Activated CD4-positive, alpha-beta T cell treated with anti-CD3 and anti-CD28 coated beads, Interleukin-2, Interleukin-6, amounts not matched to agents 100 ng/mL and 50 ng/mL, durations not matched to agents 16 hours and 8 hours (primary cell): Measurements from ENCODE around the gene CNPY1.
"Not testable (repeated sequence)": the region's sequence is repeated elsewhere in the genome, so short reads cannot be mapped to it uniquely, and the experiment has no call there.

ENCODE experiments used
- DNase-seq: peaks from one replicate; pipeline ENCODE4 v3.0.0-alpha.2; 2020

CNPY1 gene

GRCh38 chr7:155577509-155577905 is 31.1 kb upstream of the CNPY1 start:
- DNase-seq: no peak

- no peak for DNase-seq
These were observed 30.6 kb upstream of the CNPY1 start for GRCh38 chr7:155576900-155577508.

GRCh38 chr7:155576416-155576815 is 30.1 kb upstream of the CNPY1 start:
- DNase-seq: no peak

DNA sequence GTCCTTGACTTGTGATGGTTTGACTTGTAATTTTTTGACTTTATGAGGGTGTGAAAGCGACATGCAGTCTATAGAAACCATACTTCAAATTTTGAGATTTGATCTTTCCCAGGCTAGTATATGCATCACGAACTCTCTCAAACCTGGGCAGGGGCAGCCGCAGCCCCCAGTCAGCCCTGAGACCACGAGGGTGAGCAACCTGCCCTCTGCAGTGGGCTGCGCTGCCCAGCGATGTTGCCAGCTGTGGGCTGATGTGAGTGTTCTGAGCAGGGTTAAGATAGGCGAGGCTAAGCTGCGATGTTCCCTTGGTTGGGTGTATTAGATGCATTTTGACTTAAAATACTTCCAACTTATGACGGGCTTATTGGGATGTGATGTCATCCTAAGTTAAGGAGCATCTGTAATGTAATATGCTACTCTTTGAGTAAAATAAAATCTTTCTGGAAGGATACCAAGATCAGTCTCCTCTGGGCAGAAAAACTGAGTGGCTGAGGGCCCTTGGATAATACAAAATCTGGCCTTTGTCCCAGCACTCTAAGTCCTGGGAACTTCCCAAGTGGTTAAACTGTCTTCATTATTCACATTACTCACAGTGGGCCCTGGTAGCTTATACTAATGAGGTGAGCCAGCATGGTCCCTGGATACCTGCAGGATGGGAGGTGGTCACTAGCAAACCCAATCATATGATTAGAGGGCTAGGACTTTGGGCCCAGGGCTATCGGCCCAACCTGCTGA is 28.4 kb upstream of the CNPY1 start:
- no peak for DNase-seq

DNA sequence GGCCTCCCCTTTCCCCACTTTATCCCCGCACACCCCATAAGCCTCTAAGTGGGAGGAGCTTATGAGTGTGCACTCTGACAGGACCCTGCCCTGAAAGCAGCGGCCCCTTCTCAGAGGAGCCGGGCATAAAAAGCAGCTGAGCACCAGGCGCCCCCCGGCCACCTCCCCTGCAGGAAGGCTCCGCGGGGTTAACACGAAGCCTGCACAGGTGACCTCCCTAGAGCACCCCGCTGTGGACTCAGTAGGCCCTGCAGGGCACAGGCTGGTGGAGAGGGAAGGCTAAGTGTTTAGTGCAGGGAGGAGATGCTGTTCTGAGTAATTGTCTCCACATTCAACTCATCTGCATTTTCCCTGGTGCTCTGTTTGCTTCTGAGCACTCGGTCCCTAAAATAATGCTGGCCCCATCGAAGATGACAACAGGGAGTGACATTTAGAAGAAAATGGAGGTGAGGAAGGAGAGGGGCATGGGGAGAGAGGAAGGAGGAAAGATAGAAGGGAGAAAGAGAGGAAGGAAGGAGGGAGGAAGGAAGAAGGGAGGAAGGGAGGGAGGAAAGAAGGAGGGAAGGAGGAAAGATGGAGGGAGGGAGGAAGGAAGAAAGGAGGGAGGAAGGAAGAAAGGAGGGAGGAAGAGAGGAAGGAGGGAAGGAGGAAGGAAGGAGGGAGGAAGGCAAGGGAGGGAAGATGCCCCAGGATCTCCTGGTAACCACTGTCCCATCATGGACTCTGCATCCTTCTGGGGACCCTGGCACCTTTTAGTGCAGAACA is 25.4 kb upstream of the CNPY1 start:
- DNase-seq: no peak

DNA sequence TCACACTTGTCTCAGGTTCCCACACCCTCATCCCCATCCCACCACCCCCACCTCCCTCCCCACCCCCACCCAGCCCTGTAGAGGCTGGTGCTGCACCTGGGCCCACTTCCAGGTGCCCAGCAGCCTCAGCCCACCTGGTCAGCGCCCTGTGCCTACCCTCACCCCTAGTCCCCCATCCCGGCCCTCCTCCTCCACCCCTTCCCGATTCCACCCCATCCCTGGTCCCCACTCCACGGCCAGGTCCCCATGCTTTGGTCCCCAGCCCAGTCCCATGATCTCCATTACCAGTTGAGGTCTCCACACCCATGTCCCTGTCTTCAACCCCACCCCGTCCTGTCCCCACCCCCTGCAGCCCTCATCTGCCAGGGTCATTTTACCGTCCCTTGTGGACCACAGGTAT is 24.6 kb upstream of the CNPY1 start:
- no peak for DNase-seq

DNA sequence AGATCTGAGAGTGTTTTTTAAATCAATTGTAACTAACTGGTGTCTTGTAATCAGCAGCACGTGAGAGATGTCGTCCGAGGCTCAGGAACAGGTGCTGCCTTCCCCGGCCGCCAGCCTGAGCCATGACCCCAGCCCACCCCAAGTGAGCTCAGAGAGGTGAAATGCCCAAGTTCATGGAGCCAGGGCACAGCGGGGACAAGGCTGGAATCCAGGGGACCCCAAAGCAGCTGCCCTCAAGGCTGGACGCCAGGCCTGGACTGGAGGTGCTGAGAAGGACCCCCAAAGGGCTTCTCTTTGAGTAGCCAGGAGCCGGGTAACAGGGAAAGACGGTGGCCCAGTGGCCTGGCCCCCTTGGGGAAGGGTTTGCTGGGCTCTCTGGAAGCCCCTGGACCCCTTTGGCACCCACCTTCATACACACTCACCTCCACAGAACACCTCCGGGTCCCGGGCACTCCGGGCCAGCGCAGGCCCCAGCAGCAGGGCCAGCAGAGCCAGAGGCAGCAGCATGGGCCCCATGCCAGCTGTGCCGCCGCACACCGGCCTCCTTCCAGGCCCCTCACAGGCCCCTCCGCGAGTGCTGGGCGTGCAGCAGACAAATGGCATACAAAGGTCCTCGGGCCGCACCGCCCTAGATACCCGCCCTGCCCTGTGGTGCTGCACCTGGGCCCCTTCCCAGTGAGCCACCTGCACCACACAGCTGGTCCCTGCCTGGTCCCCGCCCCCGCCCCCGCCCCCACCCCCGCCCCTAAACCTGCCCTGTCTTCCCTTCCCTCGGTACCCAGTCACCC is 24.0 kb upstream of the CNPY1 start:
- DNase-seq: no peak

- no peak for DNase-seq
These were observed 23.3 kb upstream of the CNPY1 start for GRCh38 chr7:155569681-155570080.

GRCh38 chr7:155568842-155569494 is 22.6 kb upstream of the CNPY1 start:
- no peak for DNase-seq

GRCh38 chr7:155568333-155568660 is 21.9 kb upstream of the CNPY1 start:
- DNase-seq: no peak

GRCh38 chr7:155567646-155568332 is 21.4 kb upstream of the CNPY1 start:
- DNase-seq: no peak

DNA sequence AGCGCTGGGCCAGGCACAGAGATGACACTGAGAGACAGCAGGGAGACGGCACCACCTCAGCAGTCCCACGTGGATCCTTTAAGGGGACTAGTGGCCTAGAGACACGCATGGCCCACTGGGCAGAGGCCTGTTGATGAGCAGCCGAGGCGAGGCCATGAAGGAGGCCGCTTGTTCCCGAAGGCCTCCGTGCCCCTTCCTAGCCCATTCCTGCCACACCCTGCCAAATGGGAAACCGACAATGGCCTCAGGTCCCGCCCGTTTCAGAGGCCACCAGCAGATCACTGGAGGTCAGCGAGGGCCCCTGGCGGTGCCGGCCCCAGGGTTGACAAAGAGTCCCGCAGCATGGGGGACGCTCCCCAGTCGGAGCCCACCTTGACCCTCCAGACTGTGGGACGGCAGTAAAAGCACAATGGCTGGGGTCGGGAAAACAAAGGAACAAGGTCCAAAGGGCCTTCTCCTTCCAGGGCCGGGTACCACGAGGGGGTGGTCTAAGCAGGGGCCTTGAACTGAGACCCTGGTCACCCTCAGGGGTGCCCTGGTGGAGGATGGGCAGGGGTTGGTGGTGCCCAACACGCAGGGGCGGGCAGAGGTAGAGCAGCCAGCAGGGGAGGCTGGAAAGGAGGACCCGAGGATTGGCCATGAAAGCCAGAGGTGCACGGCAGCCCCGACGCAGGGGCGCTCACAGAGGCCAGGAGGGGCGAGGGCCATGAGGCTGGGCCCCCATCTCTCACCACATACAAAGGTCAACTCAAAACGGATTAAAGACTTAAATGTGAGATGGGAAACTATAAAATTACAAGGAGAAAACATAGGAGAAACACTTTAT is 19.9 kb upstream of the CNPY1 start:
- DNase-seq: no peak

DNA sequence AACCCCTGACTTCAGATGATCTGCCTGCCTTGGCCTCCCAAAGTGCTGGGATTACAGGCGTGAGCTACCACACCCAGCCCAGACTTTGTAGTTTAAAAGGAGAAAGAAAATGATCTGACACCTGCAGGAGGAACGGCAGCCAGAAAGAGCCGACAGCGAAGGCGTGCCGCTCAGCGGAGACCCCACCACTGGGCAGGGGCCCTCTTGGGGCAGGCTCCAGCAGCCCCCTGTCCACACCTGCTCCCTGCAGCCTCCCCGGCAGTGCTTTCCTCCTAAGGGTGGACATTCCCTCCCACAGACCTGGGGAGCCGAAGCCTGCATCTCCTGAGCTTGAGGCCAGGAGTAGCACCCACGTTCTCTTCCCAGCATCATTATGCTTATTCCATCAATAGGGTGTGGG is 19.2 kb upstream of the CNPY1 start:
- DNase-seq: no peak

GRCh38 chr7:155562976-155563375 is 16.6 kb upstream of the CNPY1 start:
- DNase-seq: not testable (repeated sequence)

GRCh38 chr7:155562106-155562505 is 15.7 kb upstream of the CNPY1 start:
- no peak for DNase-seq

- no peak for DNase-seq
These were observed 14.8 kb upstream of the CNPY1 start for GRCh38 chr7:155560982-155561686.

GRCh38 chr7:155560196-155560885 is 14.0 kb upstream of the CNPY1 start:
- no peak for DNase-seq

GRCh38 chr7:155559519-155560108 is 13.3 kb upstream of the CNPY1 start:
- no peak for DNase-seq

- DNase-seq: no peak
These were observed 12.6 kb upstream of the CNPY1 start for GRCh38 chr7:155558961-155559360.

DNA sequence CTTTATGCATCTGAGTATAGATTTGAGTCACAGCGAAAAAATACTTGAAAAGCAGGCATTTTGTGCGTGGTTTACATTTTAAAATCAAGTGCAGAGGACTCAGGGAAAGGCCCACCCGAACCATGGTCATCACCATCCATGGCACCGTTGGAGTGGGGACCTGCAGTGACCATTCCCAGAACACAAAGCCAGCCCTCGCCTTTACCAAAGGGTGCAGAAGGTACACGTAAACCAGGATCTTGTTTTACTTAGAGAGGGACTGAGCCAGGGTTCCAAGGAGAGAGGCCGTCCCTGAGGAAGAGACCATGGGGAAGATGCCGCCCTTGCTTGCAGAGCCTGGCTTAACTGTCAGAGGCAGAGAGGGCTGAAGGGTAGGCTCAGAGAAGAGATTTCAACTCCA is 12.0 kb upstream of the CNPY1 start:
- DNase-seq: no peak
